ENCODE results near the gene GAB1. TPM values are rescaled to one million over a fixed set of nuclear protein-coding genes. Genes with fewer than 3 reads are reported as not detected.
A peak's percentile ranks its signal among the peaks of the same experiment; 100 is the strongest.

Gene GAB1
- total and polyA plus RNA-seq, 7 donors: 1.0 to 20.3 (median 10.1) TPM

GRCh38 chr4:143360838-143361625 lies 24.4 kb downstream of the GAB1 start:
- Histone ChIP-seq H3K36me3 (ENCODE audit: insufficient read depth in 1 of 2, low read depth in 1 of 2) (no peaks in the 10 kb centered on the region), H3K27ac (peak overlapping the region; percentile 34), H3K4me3 (no peak overlapping the region), H3K27me3 (ENCODE audit: insufficient read depth in 3 of 3, low read length in 2 of 3) (no peaks in the 10 kb centered on the region), H3K9me3 (no peaks in the 10 kb centered on the region), H3K4me1 (peaks cover 69% of the 10 kb centered on the region)
- TF ChIP-seq CTCF (IDR thresholded peaks at IDR 0.05): no peak
- 75 to 78% (median 75%) methylated on average over 1 of the region's 1 CpG for WGBS, 3 donors
- DNase-seq: no peak
- ATAC-seq: no peak
- intact Hi-C loops (cut with DNase I): no loop called here

- peak overlapping the region; percentile 17 for H3K27ac ChIP-seq
- H3K27me3 ChIP-seq (ENCODE audit: insufficient read depth in 3 of 3, low read length in 2 of 3): no peaks in the 10 kb centered on the region
- H3K4me3 ChIP-seq: no peak overlapping the region
- no peak for TF ChIP-seq CTCF (IDR thresholded peaks at IDR 0.05)
- intact Hi-C loops (cut with DNase I): no loop called here
- 82 to 87% (median 86%) methylated on average over 5 of the region's 5 CpGs for WGBS, 3 donors
- peaks cover 62% of the 10 kb centered on the region for H3K4me1 ChIP-seq
- DNase-seq (no peak), ATAC-seq (no peak)
- no peaks in the 10 kb centered on the region for H3K36me3 ChIP-seq (ENCODE audit: insufficient read depth in 1 of 2, low read depth in 1 of 2)
- no peaks in the 10 kb centered on the region for H3K9me3 ChIP-seq
These were observed 25.8 kb downstream of the GAB1 start for GRCh38 chr4:143362349-143363046.

DNA sequence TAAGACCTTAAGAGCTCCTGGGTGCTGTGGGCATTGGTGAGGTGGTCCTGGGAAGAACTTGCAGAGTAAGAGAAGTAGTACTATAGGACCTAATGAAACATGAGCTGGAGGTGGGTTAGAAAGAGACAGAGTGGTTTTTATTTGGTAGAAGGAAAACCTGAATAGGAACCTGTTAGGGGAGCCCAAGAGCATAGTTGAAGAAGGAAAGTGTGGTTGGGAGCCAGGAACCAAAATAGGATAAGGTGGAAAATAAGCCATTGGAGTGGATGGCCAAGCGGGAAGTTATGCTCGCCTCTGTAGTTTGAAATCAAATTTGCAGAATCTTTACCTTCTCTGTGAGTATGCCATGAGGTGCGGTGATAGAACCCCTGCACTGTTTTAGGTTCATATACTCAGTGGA lies 26.7 kb downstream of the GAB1 start:
- 47 to 71% (median 51%) methylated on average over 3 of the region's 3 CpGs for WGBS, 3 donors
- Histone ChIP-seq H3K27ac (peak overlapping the region; percentile 17), H3K9me3 (no peaks in the 10 kb centered on the region), H3K27me3 (ENCODE audit: insufficient read depth in 3 of 3, low read length in 2 of 3) (no peaks in the 10 kb centered on the region), H3K4me1 (peaks cover 56% of the 10 kb centered on the region), H3K4me3 (no peak overlapping the region), H3K36me3 (ENCODE audit: insufficient read depth in 1 of 2, low read depth in 1 of 2) (no peaks in the 10 kb centered on the region)
- intact Hi-C loops (cut with DNase I): no loop called here
- TF ChIP-seq CTCF (IDR thresholded peaks at IDR 0.05): no peak
- DNase-seq: no peak
- ATAC-seq: peak in 1 of 4 donors; percentile 44

DNA sequence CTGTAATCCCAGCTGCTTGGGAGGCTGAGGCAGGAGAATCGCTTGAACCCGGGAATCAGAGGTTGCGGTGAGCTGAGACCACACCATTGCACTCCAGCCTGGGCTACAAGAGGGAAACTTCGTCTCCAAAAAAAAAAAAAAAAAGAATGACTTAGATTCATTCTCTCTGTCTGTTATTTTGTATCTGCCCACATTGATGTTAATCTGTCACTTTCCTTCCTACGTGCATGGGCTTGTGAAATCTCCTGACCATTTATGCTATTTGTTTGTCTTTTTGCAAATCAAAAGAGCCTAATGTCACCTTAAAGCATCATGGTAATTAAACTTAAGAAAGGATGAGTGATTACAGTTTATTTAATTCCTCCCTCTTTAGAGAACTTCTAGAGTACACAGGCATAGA lies 27.4 kb downstream of the GAB1 start:
- no peaks in the 10 kb centered on the region for H3K9me3 ChIP-seq
- no peak overlapping the region for H3K4me3 ChIP-seq
- H3K36me3 ChIP-seq (ENCODE audit: insufficient read depth in 1 of 2, low read depth in 1 of 2): no peaks in the 10 kb centered on the region
- DNase-seq (no peak), ATAC-seq (no peak)
- H3K27ac ChIP-seq: no peak overlapping the region
- H3K4me1 ChIP-seq: peaks cover 51% of the 10 kb centered on the region
- intact Hi-C loops (cut with DNase I): no loop called here
- TF ChIP-seq CTCF (IDR thresholded peaks at IDR 0.05): no peak
- no peaks in the 10 kb centered on the region for H3K27me3 ChIP-seq (ENCODE audit: insufficient read depth in 3 of 3, low read length in 2 of 3)
- 86 to 92% (median 89%) methylated on average over 5 of the region's 5 CpGs for WGBS, 3 donors

All from psoas muscle (tissue), 8 donors.